KMS-11 (cell line): ENCODE data around the gene BIRC7.

Source experiments
- H2AFZ ChIP-seq: fragments of 200-600 bp; sonication (generic); 2 replicates; pipeline ENCODE4 v1.6.1; 2016; ENCODE audit warnings: antibody characterized with exemption, mixed run types, low read depth
- H3K27ac ChIP-seq: fragments of 200-600 bp; sonication (generic); 2 replicates; pipeline ENCODE4 v1.6.1; 2016; ENCODE audit warnings: mild to moderate bottlenecking, mixed run types
- H3K27me3 ChIP-seq: fragments of 200-600 bp; sonication (generic); 2 replicates; pipeline ENCODE4 v1.6.1; 2017; ENCODE audit warnings: mild to moderate bottlenecking, low read depth, mixed run types, moderate library complexity; ENCODE audit not compliant: insufficient read depth
- H3K36me3 ChIP-seq: fragments of 200-600 bp; sonication (generic); 2 replicates; pipeline ENCODE4 v1.6.1; 2017; ENCODE audit warnings: mild to moderate bottlenecking, mixed run types; ENCODE audit not compliant: insufficient read depth
- H3K4me1 ChIP-seq: fragments of 200-600 bp; sonication (generic); 2 replicates; pipeline ENCODE4 v1.6.1; 2016; ENCODE audit warnings: mild to moderate bottlenecking, low read depth, mixed run types; ENCODE audit not compliant: poor library complexity, severe bottlenecking
- H3K4me2 ChIP-seq: fragments of 200-600 bp; sonication (generic); 2 replicates; pipeline ENCODE4 v1.7.0; 2016; ENCODE audit warnings: mild to moderate bottlenecking, mixed run types
- H3K4me3 ChIP-seq: fragments of 200-600 bp; sonication (generic); IDR thresholded peaks from 2 replicates; pipeline ENCODE4 v1.6.1; 2017; ENCODE audit warnings: low read depth, low read length, mixed read lengths; ENCODE audit not compliant: insufficient read depth
- H3K79me2 ChIP-seq: fragments of 200-600 bp; sonication (generic); 2 replicates; pipeline ENCODE4 v1.6.1; 2016; ENCODE audit warnings: low read depth, mixed run types; ENCODE audit not compliant: insufficient read depth
- H3K9ac ChIP-seq: fragments of 200-600 bp; sonication (generic); 2 replicates; pipeline ENCODE4 v1.6.1; 2016; ENCODE audit warnings: mild to moderate bottlenecking, mixed run types
- H4K20me1 ChIP-seq: fragments of 200-600 bp; sonication (generic); 2 replicates; pipeline ENCODE4 v1.6.1; 2016; ENCODE audit warnings: mild to moderate bottlenecking, mixed run types; ENCODE audit not compliant: insufficient read depth
- TF ChIP-seq, protein P1 (sequence below): fragments of 200-600 bp; sonication (generic); conservative IDR thresholded peaks from 2 replicates; pipeline ENCODE4 v1.6.1; 2017; ENCODE audit warnings: low read depth, mild to moderate bottlenecking, antibody characterized with exemption, low read length, moderate library complexity, mixed read lengths

Gene BIRC7

DNA sequence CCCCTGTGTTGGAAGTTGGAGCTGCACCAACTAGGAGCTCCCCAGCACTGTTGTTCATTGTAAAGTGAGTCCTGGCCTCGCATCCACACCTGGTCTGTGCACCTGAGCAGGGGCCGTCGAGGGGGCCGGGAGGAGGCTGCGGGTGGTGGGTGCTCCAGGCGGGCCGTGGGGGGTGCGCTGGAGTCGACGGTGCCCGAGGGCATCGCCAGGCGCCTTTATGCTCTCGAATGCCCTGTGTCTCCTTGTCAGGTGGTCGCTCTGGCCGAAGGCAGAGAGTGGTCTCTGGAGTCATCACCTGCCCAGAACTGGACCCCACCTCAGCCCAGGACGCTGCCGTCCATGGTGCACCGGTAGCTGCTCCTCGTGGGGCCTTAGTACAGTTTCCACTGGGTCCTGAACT lies 41.3 kb downstream of the BIRC7 start:
- Histone ChIP-seq H3K4me3 (no peak overlapping the region), H3K9ac (no peak overlapping the region), H3K4me1 (peaks cover 11% of the 10 kb centered on the region), H3K4me2 (no peak overlapping the region), H3K36me3 (no peaks in the 10 kb centered on the region; the same call in 1 of the 2 replicates), H3K79me2 (peaks cover 45% of the 10 kb centered on the region), H4K20me1 (no peaks in the 10 kb centered on the region), H2AFZ (no peak overlapping the region), H3K27ac (no peak overlapping the region), H3K27me3 (no peaks in the 10 kb centered on the region)
- TF ChIP-seq, protein P1, sequence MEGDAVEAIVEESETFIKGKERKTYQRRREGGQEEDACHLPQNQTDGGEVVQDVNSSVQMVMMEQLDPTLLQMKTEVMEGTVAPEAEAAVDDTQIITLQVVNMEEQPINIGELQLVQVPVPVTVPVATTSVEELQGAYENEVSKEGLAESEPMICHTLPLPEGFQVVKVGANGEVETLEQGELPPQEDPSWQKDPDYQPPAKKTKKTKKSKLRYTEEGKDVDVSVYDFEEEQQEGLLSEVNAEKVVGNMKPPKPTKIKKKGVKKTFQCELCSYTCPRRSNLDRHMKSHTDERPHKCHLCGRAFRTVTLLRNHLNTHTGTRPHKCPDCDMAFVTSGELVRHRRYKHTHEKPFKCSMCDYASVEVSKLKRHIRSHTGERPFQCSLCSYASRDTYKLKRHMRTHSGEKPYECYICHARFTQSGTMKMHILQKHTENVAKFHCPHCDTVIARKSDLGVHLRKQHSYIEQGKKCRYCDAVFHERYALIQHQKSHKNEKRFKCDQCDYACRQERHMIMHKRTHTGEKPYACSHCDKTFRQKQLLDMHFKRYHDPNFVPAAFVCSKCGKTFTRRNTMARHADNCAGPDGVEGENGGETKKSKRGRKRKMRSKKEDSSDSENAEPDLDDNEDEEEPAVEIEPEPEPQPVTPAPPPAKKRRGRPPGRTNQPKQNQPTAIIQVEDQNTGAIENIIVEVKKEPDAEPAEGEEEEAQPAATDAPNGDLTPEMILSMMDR: no peak

DNA sequence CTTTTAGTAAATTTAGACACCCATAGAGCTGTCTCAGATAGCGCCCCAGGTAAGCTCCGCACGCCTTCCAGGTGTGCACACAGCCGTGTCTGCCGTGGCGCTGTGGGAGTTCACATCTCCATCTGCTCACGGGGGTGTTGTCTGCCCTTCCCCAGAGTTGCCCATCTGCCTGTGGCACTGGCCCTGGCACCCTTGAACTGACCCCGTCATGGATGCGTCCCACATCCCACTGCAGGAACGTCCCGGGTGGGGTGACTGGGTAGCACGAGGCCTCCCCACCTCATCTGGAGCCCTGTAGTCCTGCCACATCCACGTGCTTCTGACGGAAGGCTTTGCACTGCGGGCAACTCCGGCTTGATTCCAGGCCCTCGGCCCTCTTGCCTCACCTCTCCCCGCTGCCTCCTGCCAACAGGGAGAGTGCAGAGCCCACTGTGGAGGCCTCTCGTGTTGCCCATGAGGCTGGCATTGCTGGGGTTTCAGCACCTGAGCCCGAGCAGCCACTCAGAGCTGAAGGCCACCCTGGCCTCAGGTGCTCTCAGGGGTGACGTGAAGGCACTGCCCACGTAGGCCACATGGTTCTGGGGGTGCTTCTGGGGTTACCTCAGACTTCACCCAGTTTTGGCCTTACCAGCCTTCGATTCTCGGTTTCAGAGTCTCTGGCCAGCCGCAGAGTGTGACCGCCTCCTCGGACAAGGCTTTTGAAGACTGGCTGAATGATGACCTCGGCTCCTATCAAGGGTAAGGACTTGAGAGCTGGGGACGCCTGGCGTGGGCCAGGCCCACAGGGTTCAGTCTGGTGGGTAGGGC lies 42.0 kb downstream of the BIRC7 start:
- H3K36me3 ChIP-seq: no peaks in the 10 kb centered on the region; the same call in 1 of the 2 replicates
- peaks cover 44% of the 10 kb centered on the region for H3K79me2 ChIP-seq

DNA sequence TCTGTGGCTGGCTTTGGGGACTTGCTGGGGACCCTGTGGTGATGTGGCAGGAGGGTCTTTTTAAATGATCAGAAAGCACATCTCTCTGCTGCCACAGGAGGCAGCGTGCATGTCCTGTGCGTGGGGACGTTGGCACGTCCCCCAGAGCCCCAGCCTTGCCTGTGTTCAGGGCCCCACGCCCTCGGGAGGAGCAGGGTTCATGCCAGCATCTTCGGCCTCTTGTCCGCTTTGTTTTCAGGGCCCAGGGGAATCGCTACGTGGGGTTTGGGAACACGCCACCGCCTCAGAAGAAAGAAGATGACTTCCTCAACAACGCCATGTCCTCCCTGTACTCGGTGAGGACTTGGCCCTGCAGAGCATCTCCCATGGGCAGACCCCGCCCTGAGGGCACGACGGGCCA lies 43.0 kb downstream of the BIRC7 start:
- no peak overlapping the region for H3K4me3 ChIP-seq
- TF ChIP-seq, protein P1: no peak
- H3K4me2 ChIP-seq: no peak overlapping the region
- no peak overlapping the region for H2AFZ ChIP-seq
- H3K9ac ChIP-seq: no peak overlapping the region
- H3K27ac ChIP-seq: no peak overlapping the region
- no peaks in the 10 kb centered on the region for H3K27me3 ChIP-seq
- H3K79me2 ChIP-seq: peaks cover 34% of the 10 kb centered on the region
- no peaks in the 10 kb centered on the region; the same call in 1 of the 2 replicates for H3K36me3 ChIP-seq
- H4K20me1 ChIP-seq: no peaks in the 10 kb centered on the region
- H3K4me1 ChIP-seq: peaks cover 8% of the 10 kb centered on the region

More for the DNA sequence above, 42.0 kb downstream of the BIRC7 start:
- TF ChIP-seq, protein P1: no peak
- Histone ChIP-seq H3K27me3 (no peaks in the 10 kb centered on the region), H3K4me3 (no peak overlapping the region), H3K4me1 (peaks cover 11% of the 10 kb centered on the region), H3K9ac (no peak overlapping the region), H4K20me1 (no peaks in the 10 kb centered on the region), H2AFZ (no peak overlapping the region), H3K27ac (no peak overlapping the region), H3K4me2 (no peak overlapping the region)

DNA sequence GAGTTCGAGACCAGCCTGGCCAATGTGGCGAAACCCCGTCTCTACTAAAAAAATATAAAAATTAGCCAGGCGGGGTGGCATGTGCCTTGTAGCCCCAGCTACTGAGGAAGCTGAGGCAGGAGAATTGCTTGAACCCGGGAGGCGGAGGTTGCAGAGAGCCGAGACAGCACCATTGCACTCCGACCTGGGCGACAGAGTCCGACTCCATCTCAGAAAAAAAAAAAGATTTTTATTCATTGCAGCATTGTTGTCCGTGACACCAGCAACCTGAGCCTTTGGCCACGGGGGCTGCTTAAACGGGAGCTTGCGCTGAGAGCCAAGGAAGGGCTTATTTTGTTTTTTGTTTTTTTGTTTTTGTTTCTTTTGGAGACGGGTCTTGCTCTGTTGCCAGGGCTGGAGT lies 44.2 kb downstream of the BIRC7 start:
- Histone ChIP-seq H3K4me1 (no peaks in the 10 kb centered on the region), H3K27me3 (no peaks in the 10 kb centered on the region), H3K79me2 (peaks cover 21% of the 10 kb centered on the region), H3K4me2 (no peak overlapping the region), H3K36me3 (no peaks in the 10 kb centered on the region; the same call in 1 of the 2 replicates), H3K4me3 (no peak overlapping the region), H3K9ac (no peak overlapping the region), H2AFZ (no peak overlapping the region), H4K20me1 (no peaks in the 10 kb centered on the region), H3K27ac (no peak overlapping the region)
- TF ChIP-seq, protein P1: no peak
